ENCODE data around the gene GABARAPL2.
"Not testable (repeated sequence)": the region's sequence is repeated elsewhere in the genome, so short reads cannot be mapped to it uniquely, and the experiment has no call there.

The GABARAPL2 gene

GRCh38 chr16:75566040-75566757 is at the start of gene GABARAPL2:
Gene GABARAPL2, plus strand, starts transcription at chr16:75566379. Its CDS starts 108 bp downstream, at chr16:75566487.
- DNase-seq: peak; percentile 94

- no peak for DNase-seq
These were observed 47.0 kb upstream of the GABARAPL2 start for GRCh38 chr16:75519175-75519574.

GRCh38 chr16:75526032-75526790 is 40.0 kb upstream of the GABARAPL2 start:
- DNase-seq: no peak

- no peak for DNase-seq
These were observed 38.3 kb upstream of the GABARAPL2 start for GRCh38 chr16:75527825-75528299.

- no peak for DNase-seq
These were observed 36.9 kb upstream of the GABARAPL2 start for GRCh38 chr16:75529056-75529905.

GRCh38 chr16:75529959-75530358 is 36.2 kb upstream of the GABARAPL2 start:
- DNase-seq: no peak

GRCh38 chr16:75532142-75532765 is 33.9 kb upstream of the GABARAPL2 start:
- DNase-seq: no peak

GRCh38 chr16:75532791-75533190 is 33.4 kb upstream of the GABARAPL2 start:
- DNase-seq: no peak

GRCh38 chr16:75534560-75535205 is 31.5 kb upstream of the GABARAPL2 start:
- no peak for DNase-seq

GRCh38 chr16:75535211-75535843 is 30.9 kb upstream of the GABARAPL2 start:
- DNase-seq: no peak

- no peak for DNase-seq
These were observed 30.3 kb upstream of the GABARAPL2 start, which contains the start of gene CHST5 for GRCh38 chr16:75535901-75536300. Gene CHST5, minus strand, starts transcription at chr16:75536108. Its CDS starts 5,724 bp downstream, at chr16:75530384.

- no peak for DNase-seq
These were observed 28.4 kb upstream of the GABARAPL2 start for GRCh38 chr16:75537776-75538175.

- DNase-seq: not testable (repeated sequence)
These were observed 27.2 kb upstream of the GABARAPL2 start for GRCh38 chr16:75538882-75539565.

- DNase-seq: no peak
These were observed 24.9 kb upstream of the GABARAPL2 start for GRCh38 chr16:75541236-75541635.

- DNase-seq: not testable (repeated sequence)
These were observed 23.7 kb upstream of the GABARAPL2 start for GRCh38 chr16:75542462-75542861.

GRCh38 chr16:75545879-75546278 is 20.3 kb upstream of the GABARAPL2 start:
- DNase-seq: not testable (repeated sequence)

- no peak for DNase-seq
These were observed 19.9 kb upstream of the GABARAPL2 start for GRCh38 chr16:75546293-75546692.

- DNase-seq: not testable (repeated sequence)
These were observed 17.7 kb upstream of the GABARAPL2 start for GRCh38 chr16:75548456-75548855.

GRCh38 chr16:75550211-75550662 is 15.9 kb upstream of the GABARAPL2 start:
- peak; percentile 19 for DNase-seq

GRCh38 chr16:75552951-75553350 is 13.2 kb upstream of the GABARAPL2 start:
- no peak for DNase-seq
